ENCODE measurements around the gene COL6A3.

The COL6A3 gene

GRCh38 chr2:237291138-237291792, 122.7 kb downstream of the COL6A3 start:
- no peak for DNase-seq

GRCh38 chr2:237290261-237290660, 123.7 kb downstream of the COL6A3 start:
- DNase-seq = no peak

GRCh38 chr2:237289139-237289538, 124.8 kb downstream of the COL6A3 start:
- DNase-seq = no peak

GRCh38 chr2:237287872-237288271, 126.1 kb downstream of the COL6A3 start:
- DNase-seq = no peak

- no peak for DNase-seq
Measured at GRCh38 chr2:237283131-237283928, 130.6 kb downstream of the COL6A3 start.

- DNase-seq = no peak
Measured at GRCh38 chr2:237282568-237283128, 131.3 kb downstream of the COL6A3 start.

GRCh38 chr2:237281836-237282306, 132.1 kb downstream of the COL6A3 start:
- DNase-seq = no peak

- DNase-seq = no peak
Measured at GRCh38 chr2:237280939-237281338, 133.0 kb downstream of the COL6A3 start.

- DNase-seq = no peak
Measured at GRCh38 chr2:237280229-237280628, 133.7 kb downstream of the COL6A3 start.

- DNase-seq = no peak
Measured at GRCh38 chr2:237279012-237279768, 134.8 kb downstream of the COL6A3 start.

GRCh38 chr2:237278568-237278967, 135.4 kb downstream of the COL6A3 start:
- no peak for DNase-seq

GRCh38 chr2:237276716-237277490, 137.1 kb downstream of the COL6A3 start:
- DNase-seq = no peak

Data from activated gamma-delta T cell treated with Interleukin-2 at 50 U/mL for 16 hours (primary cell).